A549 (cell line): ENCODE data around the gene SEC16A. TPM values are rescaled to one million over a fixed set of nuclear protein-coding genes. Genes with fewer than 3 reads are reported as not detected.

Experiments
- ATAC-seq, 2 experiments: fragments of 200-7000 bp in 1 of 2; fragments of >200 bp in 1 of 2; cut with Nextera tagmentation in 1 of 2; cut with Tn5 transposase in 1 of 2; 3 replicates each; pipeline versions ENCODE4 v1.8.0 to v1.9.1; 2018 to 2020; ENCODE audit warnings: mild to moderate bottlenecking in 1 of 2, moderate library complexity in 1 of 2
- CTCF ChIA-PET: fragments of 300-600 bp; sonication (Branson Sonifier 250); formaldehyde crosslinking; extraction: SDS; loops from one replicate; lab custom pipeline; 2021; ENCODE audit warnings: antibody characterized with exemption, inconsistent platforms; lab: Yijun Ruan, JAX
- POLR2A ChIA-PET: fragments of 350-600 bp; formaldehyde crosslinking; extraction: SDS; loops from one replicate; lab custom pipeline; 2021; ENCODE audit warnings: antibody characterized with exemption, inconsistent platforms; lab: Yijun Ruan, JAX
- DNase-seq, 2 experiments: peaks; one replicate each; pipeline versions ENCODE4 v3.0.0 to v3.0.0-alpha.2; 2011 to 2016; ENCODE audit warnings: low read depth in 1 of 2, low spot score in 1 of 2
- FAIRE-seq: peaks from 2 replicates; lab custom pipeline; 2011; peaks lifted over from hg19 to GRCh38; lab: Jason Lieb, UNC
- H3K27ac ChIP-seq, 2 experiments: fragments of >200 bp; sonication (Bioruptor Twin); formaldehyde crosslinking; 3 replicates each; pipeline ENCODE4 v1.5.1; 2016 to 2017
- H3K4me1 ChIP-seq: fragments of >200 bp; sonication (Bioruptor Twin); formaldehyde crosslinking; 3 replicates; pipeline ENCODE4 v1.6.1; 2016
- H3K4me2 ChIP-seq: fragments of >200 bp; sonication (Bioruptor Twin); formaldehyde crosslinking; 3 replicates; pipeline ENCODE4 v1.6.1; 2016
- H3K4me3 ChIP-seq: fragments of >200 bp; sonication (Bioruptor Twin); formaldehyde crosslinking; 3 replicates; pipeline ENCODE4 v1.5.1; 2016
- H3K9me3 ChIP-seq: fragments of >200 bp; sonication (Bioruptor Twin); formaldehyde crosslinking; 3 replicates; pipeline ENCODE4 v1.6.1; 2016
- ATOH8 ChIP-seq: fragments of 250-450 bp; sonication (Bioruptor Pico); IDR thresholded peaks from 2 replicates; pipeline ENCODE4 v1.5.0; 2020; ENCODE audit warnings: low read depth, mild to moderate bottlenecking, moderate library complexity
- CBX2 ChIP-seq: fragments of 200-600 bp; sonication (generic); IDR thresholded peaks from 2 replicates; pipeline ENCODE4 v1.6.1; 2016; ENCODE audit warnings: low read depth, mild to moderate bottlenecking, borderline replicate concordance
- CBX8 ChIP-seq: fragments of 200-600 bp; sonication (generic); IDR thresholded peaks from 2 replicates; pipeline ENCODE4 v1.6.1; 2016
- CEBPB ChIP-seq, 2 experiments: fragments of >200 bp in 1 of 2; sonication (Bioruptor Twin) in 1 of 2; formaldehyde crosslinking in 1 of 2; IDR thresholded peaks; 2 replicates each; pipeline ENCODE4 v1.6.1; 2012 to 2016
- E2F6 ChIP-seq: IDR thresholded peaks from 2 replicates; pipeline ENCODE4 v1.6.1; 2012; ENCODE audit warnings: low read depth, borderline replicate concordance
- EHF ChIP-seq: fragments of 250-450 bp; sonication (Bioruptor Pico); IDR thresholded peaks from 2 replicates; pipeline ENCODE4 v1.5.0; 2020; ENCODE audit warnings: mild to moderate bottlenecking
- EHMT2 ChIP-seq: fragments of 200-600 bp; sonication (generic); IDR thresholded peaks from 2 replicates; pipeline ENCODE4 v1.6.1; 2016; ENCODE audit warnings: antibody characterized with exemption, low read depth, mild to moderate bottlenecking, moderate library complexity
- GATA3 ChIP-seq: IDR thresholded peaks from 2 replicates; pipeline ENCODE4 v1.6.1; 2012; ENCODE audit warnings: borderline replicate concordance
- HDAC2 ChIP-seq: fragments of 200-600 bp; sonication (generic); IDR thresholded peaks from 2 replicates; pipeline ENCODE4 v1.6.1; 2016
- HMGXB4 ChIP-seq: fragments of 250-450 bp; sonication (Bioruptor Pico); IDR thresholded peaks from 2 replicates; pipeline ENCODE4 v1.5.0; 2021; ENCODE audit warnings: mild to moderate bottlenecking, moderate library complexity, borderline replicate concordance
- HOXA7 ChIP-seq: fragments of 250-450 bp; sonication (Bioruptor Pico); IDR thresholded peaks from 2 replicates; pipeline ENCODE4 v1.5.0; 2020; ENCODE audit warnings: mild to moderate bottlenecking, moderate library complexity
- MAX ChIP-seq: IDR thresholded peaks from 2 replicates; pipeline ENCODE4 v1.6.1; 2012
- NPAS2 ChIP-seq: fragments of 250-450 bp; sonication (Bioruptor Pico); IDR thresholded peaks from 2 replicates; pipeline ENCODE4 v1.8.0; 2022; ENCODE audit warnings: mild to moderate bottlenecking, moderate library complexity, borderline replicate concordance
- POLR2A ChIP-seq: IDR thresholded peaks from 2 replicates; pipeline ENCODE4 v1.6.1; 2012; ENCODE audit warnings: mild to moderate bottlenecking, low read length
- RCOR1 ChIP-seq: fragments of 150-350 bp; IDR thresholded peaks from 2 replicates; pipeline ENCODE4 v1.6.1; 2014; ENCODE audit warnings: antibody characterized with exemption, low read length, low read depth
- REST ChIP-seq: fragments of 200-600 bp; sonication (generic); IDR thresholded peaks from 2 replicates; pipeline ENCODE4 v1.6.1; 2016; ENCODE audit warnings: antibody characterized with exemption, mild to moderate bottlenecking, moderate library complexity
- RFX5 ChIP-seq: fragments of 450-650 bp; IDR thresholded peaks from 2 replicates; pipeline ENCODE4 v1.7.1; 2014; ENCODE audit warnings: antibody characterized with exemption, mild to moderate bottlenecking, moderate library complexity
- SMC3 ChIP-seq: fragments of >200 bp; sonication (Bioruptor Twin); formaldehyde crosslinking; IDR thresholded peaks from 3 replicates; pipeline ENCODE4 v1.6.1; 2018; ENCODE audit warnings: inconsistent platforms
- USF2 ChIP-seq: fragments of 450-650 bp; IDR thresholded peaks from 2 replicates; pipeline ENCODE4 v1.6.1; 2014; ENCODE audit warnings: antibody characterized with exemption
- ZC3H11A ChIP-seq: fragments of 450-650 bp; IDR thresholded peaks from 2 replicates; pipeline ENCODE4 v1.6.1; 2014; ENCODE audit warnings: antibody characterized with exemption, mild to moderate bottlenecking
- ZFP36 ChIP-seq: fragments of 450-650 bp; IDR thresholded peaks from 2 replicates; pipeline ENCODE4 v1.6.1; 2014; ENCODE audit warnings: borderline replicate concordance; ENCODE audit not compliant: partially characterized antibody
- WGBS: methylation state at CpG from one replicate; pipeline ENCODE4 v1.1.6; 2017; ENCODE audit errors: missing lambda C conversion rate; 5-methylcytosine and 5-hydroxymethylcytosine counted together
- polyA plus RNA-seq, 4 experiments: library from polyadenylated mRNA; depleted of rRNA in 3 of 4; stranded (reverse); fragments of >200 nt; fragmentation: RNase III in 1 of 4; extraction: RNeasy Plus Mini Kit Qiagen cat#74134 plus additional on column Dnase treatment in 1 of 4; gene quantifications; 2 replicates in 3 of 4; 3 replicates in 1 of 4; pipeline ENCODE4 v1.2.3, GENCODE V29; 2011 to 2017

SEC16A gene
- polyA plus RNA-seq, 2 of the 4 experiments (the other 2 are of a cell fraction) = 24.2 to 38.0 TPM

- no peak for FAIRE-seq
- H3K4me1 ChIP-seq = peaks cover 45% of the 10 kb centered on the region
- ChIA-PET CTCF (interaction anchor here (0.7 to 4.9 kb wide), 7 partner anchors 11 to 405 kb away, joined by 3 to 35 read pairs (median 6); no protein-coding TSS in a partner anchor), POLR2A (no interaction called here)
- no peak overlapping the region for H3K4me2 ChIP-seq
- no peak overlapping the region for H3K4me3 ChIP-seq
- no peak for ATAC-seq
- TF ChIP-seq EHMT2 (no peak), EHF (CRISPR knock-in tag) (no peak), E2F6 (no peak), ZC3H11A (no peak), CBX8 (no peak), POLR2A (no peak), CEBPB (IDR thresholded peaks at IDR 0.05) (no peak), NPAS2 (CRISPR knock-in tag) (no peak), HOXA7 (CRISPR knock-in tag) (no peak), RCOR1 (no peak), CBX2 (no peak), REST (no peak), USF2 (no peak), ATOH8 (no peak), GATA3 (no peak), RFX5 (no peak)
- WGBS = 94% methylated on average over 16 of the region's 20 CpGs
- H3K9me3 ChIP-seq = no peaks in the 10 kb centered on the region
- peak overlapping the region in 1 of 2 experiments; percentile 83; a peak in 2 of 6 replicates for H3K27ac ChIP-seq
- no peak for DNase-seq
Observed at GRCh38 chr9:136527131-136527530, 44.3 kb upstream of the SEC16A start.

GRCh38 chr9:136526625-136527066 is 43.8 kb upstream of the SEC16A start:
- DNase-seq (no peak), FAIRE-seq (no peak), ATAC-seq (no peak)
- no peak overlapping the region for H3K4me2 ChIP-seq
- peaks cover 46% of the 10 kb centered on the region for H3K4me1 ChIP-seq
- CTCF ChIA-PET = interaction anchor here (0.7 to 4.9 kb wide), 7 partner anchors 12 to 404 kb away, joined by 3 to 35 read pairs (median 6); no protein-coding TSS in a partner anchor
- no peak overlapping the region for H3K4me3 ChIP-seq
- WGBS = 90% methylated on average over 17 of the region's 30 CpGs
- no peaks in the 10 kb centered on the region for H3K9me3 ChIP-seq
- peak overlapping the region in 1 of 2 experiments; percentile 83; a peak in 2 of 6 replicates for H3K27ac ChIP-seq
- TF ChIP-seq ATOH8 (no peak), MAX (no peak), RFX5 (no peak), ZFP36 (no peak), REST (no peak), EHMT2 (no peak), HMGXB4 (no peak), SMC3 (no peak), EHF (CRISPR knock-in tag) (no peak), HDAC2 (no peak)
- TF ChIP-seq, all 56 proteins: peak for 0
- POLR2A ChIA-PET = no interaction called here
